HG03558 (cell line): ENCODE data around the gene PTPRF.
"Not testable (repeated sequence)": the region's sequence is repeated elsewhere in the genome, so short reads cannot be mapped to it uniquely, and the experiment has no call there.

ENCODE experiments used
- ATAC-seq: cut with Tn5 transposase; IDR thresholded peaks from one replicate; pipeline ENCODE4 v1.9.1; 2021; ENCODE audit warnings: moderate number of reproducible peaks; ENCODE audit not compliant: unreplicated experiment; ENCODE audit errors: extremely low read depth

The PTPRF gene

GRCh38 chr1:43536196-43536863, 5.6 kb downstream of the PTPRF start:
- ATAC-seq = no peak

GRCh38 chr1:43536864-43537358, 6.2 kb downstream of the PTPRF start:
- ATAC-seq = no peak

- no peak for ATAC-seq
These were observed 6.9 kb downstream of the PTPRF start for GRCh38 chr1:43537423-43538142.

GRCh38 chr1:43538143-43538487, 7.4 kb downstream of the PTPRF start:
- no peak for ATAC-seq

- no peak for ATAC-seq
These were observed 8.3 kb downstream of the PTPRF start for GRCh38 chr1:43538969-43539368.

GRCh38 chr1:43539726-43540434, 9.2 kb downstream of the PTPRF start:
- ATAC-seq = no peak

- no peak for ATAC-seq
These were observed 10.0 kb downstream of the PTPRF start for GRCh38 chr1:43540653-43541071.

GRCh38 chr1:43541141-43541540, 10.5 kb downstream of the PTPRF start:
- ATAC-seq = no peak

- ATAC-seq = no peak
These were observed 11.2 kb downstream of the PTPRF start for GRCh38 chr1:43541721-43542401.

GRCh38 chr1:43542527-43543458, 12.1 kb downstream of the PTPRF start:
- ATAC-seq = no peak

GRCh38 chr1:43543567-43543966, 12.9 kb downstream of the PTPRF start:
- ATAC-seq = no peak

GRCh38 chr1:43545339-43545694, 14.6 kb downstream of the PTPRF start:
- no peak for ATAC-seq

- no peak for ATAC-seq
These were observed 15.2 kb downstream of the PTPRF start for GRCh38 chr1:43545695-43546387.

GRCh38 chr1:43546388-43547100, 15.9 kb downstream of the PTPRF start:
- no peak for ATAC-seq

- ATAC-seq = no peak
These were observed 16.9 kb downstream of the PTPRF start for GRCh38 chr1:43547538-43548072.

GRCh38 chr1:43548285-43549271, 17.9 kb downstream of the PTPRF start:
- ATAC-seq = no peak

- not testable (repeated sequence) for ATAC-seq
These were observed 18.7 kb downstream of the PTPRF start for GRCh38 chr1:43549394-43549793.
